ENCODE measurements around the gene ELAVL1. TPM values are rescaled to one million over a fixed set of nuclear protein-coding genes. Genes with fewer than 3 reads are reported as not detected.
A peak's percentile ranks its signal among the peaks of the same experiment; 100 is the strongest.

Gene ELAVL1
- total and polyA plus RNA-seq, 2 of the 13 experiments (the other 11 are each of a cell fraction or from before 2014, with no cell fraction given): 27.9 to 38.4 TPM

DNA sequence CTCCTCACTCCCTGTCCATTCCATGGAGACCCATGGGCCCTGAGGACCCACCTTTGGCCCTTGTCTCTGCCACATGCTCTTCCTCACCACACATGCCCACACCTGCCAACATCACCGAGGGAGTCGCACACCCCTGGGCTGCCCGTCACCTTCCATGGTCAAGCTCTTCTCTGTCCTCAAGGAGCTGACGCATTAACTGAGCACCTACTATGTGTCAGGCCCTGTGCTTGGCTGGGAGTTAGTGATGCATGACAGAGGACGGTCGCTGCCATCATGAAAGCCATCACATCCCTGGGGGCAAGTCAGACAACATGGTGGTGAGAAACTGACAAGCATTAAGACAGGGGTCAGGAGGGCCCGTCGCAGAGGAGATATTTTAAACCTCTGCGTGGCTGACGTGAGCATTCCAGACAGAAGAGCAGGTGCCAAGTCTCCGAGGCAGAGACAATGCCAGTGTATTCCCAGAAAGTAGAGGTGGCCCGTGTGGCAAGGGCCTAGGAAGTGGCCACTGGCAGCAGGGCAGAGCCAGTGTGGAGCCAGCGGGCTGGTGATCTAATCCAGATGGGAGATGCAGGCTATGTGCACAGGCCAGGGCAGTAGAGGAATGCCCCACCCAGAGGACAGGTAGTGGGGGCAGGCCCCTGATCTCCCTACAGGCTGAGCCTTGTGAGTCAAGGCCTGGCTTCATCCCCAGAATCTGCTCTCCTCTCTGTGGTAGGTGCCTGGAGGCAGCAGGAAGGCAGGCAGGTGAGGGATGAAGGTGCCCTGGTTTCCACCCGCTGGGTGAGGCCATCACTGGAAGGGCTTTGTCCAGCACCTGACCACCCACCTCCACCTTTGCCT, 21.2 kb downstream of the ELAVL1 start:
- intact Hi-C loops (cut with micrococcal nuclease; ENCODE audit: unreplicated experiment): no loop called here
- Histone ChIP-seq H3K4me1 (ENCODE audit: insufficient read depth, low read length) (no peaks in the 10 kb centered on the region), H3K4me3 (replicated peaks in 1 of 3; ENCODE audit: insufficient read depth in 1 of 3, low read depth in 2 of 3, low read length in 3 of 3) (no peak overlapping the region), H4K20me1 (ENCODE audit: insufficient read depth, low read length) (peaks cover 12% of the 10 kb centered on the region), H3K9me3 (ENCODE audit: low read length) (no peaks in the 10 kb centered on the region), H3K79me2 (ENCODE audit: insufficient read depth, low read length) (peaks cover 10% of the 10 kb centered on the region), H3K9ac (ENCODE audit: insufficient read depth, low read depth, low read length) (no peak overlapping the region), H2AFZ (ENCODE audit: low read length) (no peak overlapping the region), H3K36me3 (replicated peaks in 1 of 2; ENCODE audit: control insufficient read depth in 1 of 2, insufficient read depth in 2 of 2, low read length in 2 of 2) (peaks cover 54 to 92% of the 10 kb centered on the region in 2 experiments), H3K27ac (ENCODE audit: extremely low read length, insufficient read depth, low read length) (no peak overlapping the region), H3K27me3 (ENCODE audit: control insufficient read depth in 1 of 2, insufficient read depth in 2 of 2, low read length in 2 of 2) (no peaks in the 10 kb centered on the region), H3K4me2 (ENCODE audit: low read depth, low read length) (no peak overlapping the region)
- FAIRE-seq (no peak), DNase-seq (ENCODE audit: low spot score) (no peak), ATAC-seq (no peak)
- POLR2A ChIA-PET: no interaction called here
- in situ Hi-C loops (cut with HindIII; ENCODE audit: extremely low pct_ligation_motif_present, low pct_unique_long_range_greater_than_20kb): no loop called here
- CTCF ChIA-PET (ENCODE audit: low intra/inter-chr PET ratio, low total read pairs): no interaction called here
- WGBS (ENCODE audit: low lambda C conversion rate): 98% methylated on average over 14 of the region's 14 CpGs
- BruUV-seq (replicated peaks): no TSS peak
- TF ChIP-seq ZKSCAN1 (IDR thresholded peaks at IDR 0.05; ENCODE audit: low read length): 0 out of 2 replicates have a peak, but pooled peaks have one; percentile 23
- no peak for TF ChIP-seq BHLHE40 (IDR thresholded peaks at IDR 0.05; ENCODE audit: low read length)

DNA sequence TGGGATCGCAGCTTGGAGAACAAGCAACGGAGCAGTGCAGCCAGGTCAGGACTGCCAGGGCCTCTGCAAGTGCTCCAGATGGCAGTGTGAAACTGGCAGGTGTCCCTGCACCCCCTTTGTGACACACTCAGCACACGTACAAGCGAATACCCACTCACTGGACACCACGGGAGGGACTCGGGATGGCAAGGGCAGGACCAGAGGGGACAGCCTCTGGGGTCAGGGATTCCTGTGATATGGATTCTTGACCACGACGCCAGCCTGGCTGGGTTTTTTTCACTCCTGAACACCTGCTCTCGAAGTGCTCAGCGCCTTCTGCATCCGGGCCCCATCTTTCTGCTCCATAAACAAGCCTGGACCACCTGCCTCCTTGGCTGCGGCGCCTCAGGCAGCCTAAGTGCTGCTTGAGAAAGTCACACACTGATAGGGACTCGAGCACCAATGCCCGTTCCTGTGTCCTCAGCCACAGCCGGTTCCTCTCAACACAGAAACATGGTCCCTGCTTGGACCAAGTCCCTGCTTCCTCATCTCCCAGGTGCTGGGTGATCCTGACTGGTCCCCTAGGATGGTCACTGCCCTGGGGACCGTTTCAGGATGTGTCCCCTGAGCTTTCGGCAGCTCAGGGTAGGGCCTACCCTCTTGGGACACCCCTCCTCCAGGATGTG, 22.0 kb downstream of the ELAVL1 start:
- DNase-seq (ENCODE audit: low spot score): no peak
- TF ChIP-seq ZNF577 (CRISPR knock-in tag; IDR thresholded peaks at IDR 0.05; ENCODE audit: borderline replicate concordance, low read depth) (no peak), AGO2 (optimal IDR thresholded peaks at IDR 0.05; ENCODE audit: low read depth, low read length) (peak; percentile 28)
- Histone ChIP-seq H3K4me3 (replicated peaks in 1 of 3; ENCODE audit: insufficient read depth in 1 of 3, low read depth in 2 of 3, low read length in 3 of 3) (no peak overlapping the region), H3K9me3 (ENCODE audit: low read length) (no peaks in the 10 kb centered on the region), H3K36me3 (replicated peaks in 1 of 2; ENCODE audit: control insufficient read depth in 1 of 2, insufficient read depth in 2 of 2, low read length in 2 of 2) (peaks cover 50 to 92% of the 10 kb centered on the region in 2 experiments), H3K9ac (ENCODE audit: insufficient read depth, low read depth, low read length) (no peak overlapping the region), H4K20me1 (ENCODE audit: insufficient read depth, low read length) (peaks cover 12% of the 10 kb centered on the region), H3K27me3 (ENCODE audit: control insufficient read depth in 1 of 2, insufficient read depth in 2 of 2, low read length in 2 of 2) (no peaks in the 10 kb centered on the region), H2AFZ (ENCODE audit: low read length) (no peak overlapping the region), H3K4me1 (ENCODE audit: insufficient read depth, low read length) (no peaks in the 10 kb centered on the region), H3K79me2 (ENCODE audit: insufficient read depth, low read length) (peaks cover 10% of the 10 kb centered on the region), H3K27ac (ENCODE audit: extremely low read length, insufficient read depth, low read length) (no peak overlapping the region), H3K4me2 (ENCODE audit: low read depth, low read length) (no peak overlapping the region)
- CTCF ChIA-PET (ENCODE audit: low intra/inter-chr PET ratio, low total read pairs): no interaction called here
- 98% methylated on average over 16 of the region's 18 CpGs for WGBS (ENCODE audit: low lambda C conversion rate)
- FAIRE-seq: no peak
- no TSS peak for BruUV-seq (replicated peaks)
- in situ Hi-C loops (cut with HindIII; ENCODE audit: extremely low pct_ligation_motif_present, low pct_unique_long_range_greater_than_20kb) (no loop called here), intact Hi-C loops (cut with micrococcal nuclease; ENCODE audit: unreplicated experiment) (no loop called here)
- no peak for ATAC-seq
- POLR2A ChIA-PET: no interaction called here
